ENCODE measurements around the gene ACP2. TPM values are rescaled to one million over a fixed set of nuclear protein-coding genes. Genes with fewer than 3 reads are reported as not detected.

Gene ACP2
- total and polyA plus RNA-seq, 12 donors, result 17.2 to 42.6 (median 23.9) TPM

DNA sequence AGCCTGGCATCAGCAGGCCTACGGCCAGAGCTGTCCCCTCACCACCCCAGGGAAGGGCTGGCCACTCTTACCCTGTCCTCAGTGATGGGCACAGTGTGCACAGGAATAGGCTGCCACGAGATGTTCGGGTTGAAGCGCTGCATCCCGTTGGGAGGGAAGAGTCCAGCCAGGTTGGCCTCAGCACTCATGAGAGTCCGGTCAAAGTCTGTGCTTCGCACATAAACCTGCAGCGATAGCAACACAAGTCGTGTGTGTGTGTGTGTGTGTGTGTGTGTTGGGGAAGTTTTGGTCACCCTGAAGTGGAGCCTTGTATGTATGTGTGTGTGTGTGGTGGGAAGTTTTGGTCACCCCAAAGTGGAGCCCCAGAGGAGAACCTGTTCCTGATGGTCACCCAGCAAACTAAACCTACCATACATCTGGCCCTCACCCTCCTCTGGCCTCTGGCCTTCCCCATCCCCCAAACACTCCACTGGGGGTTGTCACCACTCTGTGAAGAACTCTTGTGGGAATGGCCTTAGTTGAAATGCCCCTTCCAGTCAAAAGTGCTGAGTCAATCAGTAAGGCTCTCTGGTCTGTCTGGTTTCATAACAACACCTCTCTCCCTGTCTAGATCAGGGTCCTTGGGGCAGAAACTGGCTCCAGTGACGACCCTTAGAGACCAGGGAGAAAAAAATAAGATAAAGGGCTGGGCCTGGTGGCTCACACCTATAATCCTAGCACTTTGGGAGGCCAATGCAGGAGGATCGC lies 2.8 kb downstream of the ACP2 start:
- peaks cover 0 to 67% (median 44%) of the 10 kb centered on the region in 9 donors for H3K36me3 ChIP-seq
- no peak for ATAC-seq
- no peaks in the 10 kb centered on the region for H3K27me3 ChIP-seq
- intact Hi-C loops (cut with DNase I), result loop anchor here in 1 of 10 donors (5.0 kb wide), 1 partner anchor 68 kb away; the partner anchor contains the start of gene ARFGAP2
- no peaks in the 10 kb centered on the region for H3K9me3 ChIP-seq
- H3K27ac ChIP-seq, result peak overlapping the region in 1 of 10 donors; percentile 83
- TF ChIP-seq CTCF (IDR thresholded peaks at IDR 0.05), result no peak
- no peak overlapping the region for H3K4me3 ChIP-seq
- H3K4me1 ChIP-seq, result peaks cover 12 to 53% (median 27%) of the 10 kb centered on the region in 9 donors
- no peak for DNase-seq
- WGBS, 2 donors, result 87 to 92% methylated on average over 11 of the region's 11 CpGs

DNA sequence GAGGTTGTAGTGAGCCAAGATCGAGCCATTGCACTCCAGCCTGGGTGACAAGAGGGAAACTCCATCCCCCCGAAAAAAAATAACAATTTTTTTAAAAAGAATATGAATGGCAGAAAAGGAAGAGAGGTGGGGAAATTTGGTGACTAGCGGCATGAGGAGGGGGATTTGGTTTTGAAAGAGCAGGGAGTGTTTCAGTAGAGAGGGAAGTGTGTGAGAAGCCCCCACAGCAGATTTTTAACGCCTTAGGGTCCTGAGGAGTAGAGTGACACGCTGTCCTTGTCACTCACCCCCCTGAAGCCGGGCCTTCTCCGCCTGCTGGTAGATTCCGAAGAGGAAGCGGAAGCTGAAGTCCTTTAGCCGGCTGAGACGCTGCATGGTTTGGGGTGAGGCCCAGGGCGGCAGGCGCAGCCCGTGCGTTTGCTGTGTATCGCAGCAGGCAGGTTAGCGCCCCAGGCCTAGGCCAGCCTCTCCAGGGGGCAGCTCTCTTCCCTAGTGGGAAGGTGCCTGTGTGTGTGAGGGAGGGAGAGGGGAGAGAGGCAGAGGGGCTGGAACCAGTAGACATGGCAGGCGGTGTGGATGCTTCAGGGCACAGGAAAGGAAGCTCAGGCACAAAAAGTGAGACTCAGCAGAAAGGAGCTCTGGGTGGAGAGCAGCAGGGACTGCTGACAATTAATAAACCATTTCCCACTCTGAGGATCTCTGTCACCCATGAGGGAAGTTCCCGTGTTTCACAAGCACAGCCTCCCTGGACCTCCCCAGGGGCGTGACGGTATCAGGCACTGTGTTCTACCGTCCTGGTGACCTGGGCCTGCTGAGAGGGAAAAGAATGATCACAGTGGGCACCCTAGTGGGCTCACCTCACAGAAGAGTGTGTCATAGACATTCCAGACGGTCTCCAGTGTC lies 3.9 kb downstream of the ACP2 start:
- Histone ChIP-seq H3K4me1 (peaks cover 12 to 49% (median 24%) of the 10 kb centered on the region in 9 donors), H3K27me3 (no peaks in the 10 kb centered on the region), H3K4me3 (no peak overlapping the region), H3K9me3 (no peaks in the 10 kb centered on the region), H3K36me3 (peaks cover 0 to 78% (median 53%) of the 10 kb centered on the region in 9 donors), H3K27ac (peak overlapping the region in 2 of 10 donors; percentile 23 to 83)
- ATAC-seq, result peak in 1 of 8 donors; percentile 26
- DNase-seq, result no peak
- no peak for TF ChIP-seq CTCF (IDR thresholded peaks at IDR 0.05)
- 89 to 90% methylated on average over 23 of the region's 23 CpGs for WGBS, 2 donors
- intact Hi-C loops (cut with DNase I), result loop anchor here in 1 of 10 donors (5.0 kb wide), 1 partner anchor 67 kb away; the partner anchor contains the start of gene ARFGAP2

DNA sequence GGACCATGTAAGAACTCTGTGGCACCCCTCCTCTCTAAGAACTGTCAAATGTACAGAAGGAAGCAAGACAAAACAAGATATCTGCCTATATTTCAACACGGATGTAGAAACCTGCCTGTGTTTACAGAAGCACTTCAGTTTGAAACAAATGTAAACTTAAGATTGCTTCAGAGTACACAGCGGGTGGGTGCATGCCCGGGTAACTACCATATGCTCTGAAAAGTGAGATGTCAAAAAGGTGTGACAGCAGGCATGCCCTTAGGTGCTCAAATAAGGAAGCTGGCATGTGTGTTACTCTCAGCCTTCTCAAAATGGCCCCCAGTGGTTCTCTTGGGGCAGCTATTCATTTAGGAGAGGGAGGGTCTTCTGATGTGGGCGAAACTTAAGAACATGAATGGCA lies 5.2 kb downstream of the ACP2 start:
- Histone ChIP-seq H3K36me3 (peaks cover 0 to 90% (median 64%) of the 10 kb centered on the region in 9 donors), H3K4me3 (no peak overlapping the region), H3K27me3 (no peaks in the 10 kb centered on the region), H3K27ac (peak overlapping the region in 1 of 10 donors; percentile 83), H3K9me3 (no peaks in the 10 kb centered on the region), H3K4me1 (peaks cover 12 to 43% (median 28%) of the 10 kb centered on the region in 9 donors)
- WGBS, 2 donors, result 89 to 90% methylated on average over 4 of the region's 4 CpGs
- intact Hi-C loops (cut with DNase I), result no loop called here
- ATAC-seq (no peak), DNase-seq (no peak)
- TF ChIP-seq CTCF (IDR thresholded peaks at IDR 0.05), result no peak

GRCh38 chr11:47242596-47243192 lies 5.9 kb downstream of the ACP2 start:
- Histone ChIP-seq H3K36me3 (peaks cover 0 to 98% (median 69%) of the 10 kb centered on the region in 9 donors), H3K4me1 (peaks cover 8 to 39% (median 30%) of the 10 kb centered on the region in 9 donors), H3K27me3 (no peaks in the 10 kb centered on the region), H3K27ac (no peak overlapping the region), H3K4me3 (no peak overlapping the region), H3K9me3 (no peaks in the 10 kb centered on the region)
- intact Hi-C loops (cut with DNase I), result no loop called here
- no peak for TF ChIP-seq CTCF (IDR thresholded peaks at IDR 0.05)
- 91 to 92% methylated on average over 21 of the region's 21 CpGs for WGBS, 2 donors
- DNase-seq, result no peak
- no peak for ATAC-seq
